Measurements from ENCODE around the gene GPA33.

- TF ChIP-seq SPI1 (IDR thresholded peaks at IDR 0.05; ENCODE audit: borderline replicate concordance, low read depth), result no peak
- TF ChIP-seq CTCF (IDR thresholded peaks at IDR 0.05; ENCODE audit: insufficient read depth, low read length), result no peak
Measured at GRCh38 chr1:167076136-167076710, 14.0 kb downstream of the GPA33 start.

Data from HL-60 (cell line).